ENCODE data around the gene ZYX. TPM values are rescaled to one million over a fixed set of nuclear protein-coding genes. Genes with fewer than 3 reads are reported as not detected.

The ZYX gene
- total and polyA plus RNA-seq, 2 of the 13 experiments (the other 11 are each of a cell fraction or from before 2014, with no cell fraction given) = 9.9 to 13.7 TPM

DNA sequence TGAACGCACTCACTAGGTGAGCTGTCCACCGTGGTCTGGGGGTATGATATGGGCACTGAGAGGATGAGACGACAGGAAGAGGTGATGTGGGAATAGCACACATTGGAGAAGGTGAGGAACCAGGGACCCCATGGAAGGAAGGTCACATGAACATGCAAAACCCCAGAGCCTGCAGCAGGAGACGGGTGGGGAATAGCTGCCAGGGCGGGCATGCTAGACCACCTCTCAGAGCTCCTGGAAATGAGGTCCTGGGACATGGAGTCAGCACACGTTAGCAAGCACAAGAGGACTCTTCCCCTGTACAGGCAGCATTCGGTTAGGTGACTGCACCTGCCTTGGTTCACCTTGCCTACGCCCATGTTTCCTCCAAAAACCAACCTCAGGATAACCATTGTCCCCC is 26.8 kb upstream of the ZYX start:
- Histone ChIP-seq H2AFZ (ENCODE audit: low read length) (no peak overlapping the region), H3K4me2 (ENCODE audit: low read depth, low read length) (no peak overlapping the region), H3K4me1 (ENCODE audit: insufficient read depth, low read length) (no peaks in the 10 kb centered on the region), H4K20me1 (ENCODE audit: insufficient read depth, low read length) (no peaks in the 10 kb centered on the region), H3K9me3 (ENCODE audit: low read length) (no peaks in the 10 kb centered on the region), H3K27me3 (ENCODE audit: control insufficient read depth in 1 of 2, insufficient read depth in 2 of 2, low read length in 2 of 2) (peaks cover 3 to 33% of the 10 kb centered on the region in 2 experiments; a peak in 3 of 5 replicates), H3K4me3 (replicated peaks in 1 of 3; ENCODE audit: insufficient read depth in 1 of 3, low read depth in 2 of 3, low read length in 3 of 3) (no peak overlapping the region), H3K9ac (ENCODE audit: insufficient read depth, low read depth, low read length) (no peak overlapping the region), H3K36me3 (replicated peaks in 1 of 2; ENCODE audit: control insufficient read depth in 1 of 2, insufficient read depth in 2 of 2, low read length in 2 of 2) (no peaks in the 10 kb centered on the region), H3K27ac (ENCODE audit: extremely low read length, insufficient read depth, low read length) (no peak overlapping the region), H3K79me2 (ENCODE audit: insufficient read depth, low read length) (no peaks in the 10 kb centered on the region)
- DNase-seq (ENCODE audit: low spot score) (no peak), FAIRE-seq (no peak), ATAC-seq (no peak)
- ChIA-PET POLR2A (no interaction called here), CTCF (ENCODE audit: low intra/inter-chr PET ratio, low total read pairs) (no interaction called here)
- no TSS peak for BruUV-seq (replicated peaks)
- 31% methylated on average over 7 of the region's 8 CpGs for WGBS (ENCODE audit: low lambda C conversion rate)
- in situ Hi-C loops (cut with HindIII; ENCODE audit: extremely low pct_ligation_motif_present, low pct_unique_long_range_greater_than_20kb) = no loop called here
- TF ChIP-seq ZFP36L2 (CRISPR knock-in tag; IDR thresholded peaks at IDR 0.05) (no peak), BHLHE40 (IDR thresholded peaks at IDR 0.05; ENCODE audit: low read length) (no peak), SSRP1 (CRISPR knock-in tag; IDR thresholded peaks at IDR 0.05) (no peak), ERF (CRISPR knock-in tag; IDR thresholded peaks at IDR 0.05) (no peak), NR3C1 (CRISPR knock-in tag; IDR thresholded peaks at IDR 0.05) (no peak), SNAI1 (CRISPR knock-in tag; IDR thresholded peaks at IDR 0.05; ENCODE audit: borderline replicate concordance) (no peak), ZNF773 (CRISPR knock-in tag; IDR thresholded peaks at IDR 0.05; ENCODE audit: borderline replicate concordance) (no peak), ZNF761 (CRISPR knock-in tag; conservative IDR thresholded peaks at IDR 0.05) (no peak), ZNF383 (CRISPR knock-in tag; IDR thresholded peaks at IDR 0.05; ENCODE audit: borderline replicate concordance) (no peak), KDM5A (IDR thresholded peaks at IDR 0.05; ENCODE audit: borderline replicate concordance, low read length) (no peak)
- TF ChIP-seq, protein P1, sequence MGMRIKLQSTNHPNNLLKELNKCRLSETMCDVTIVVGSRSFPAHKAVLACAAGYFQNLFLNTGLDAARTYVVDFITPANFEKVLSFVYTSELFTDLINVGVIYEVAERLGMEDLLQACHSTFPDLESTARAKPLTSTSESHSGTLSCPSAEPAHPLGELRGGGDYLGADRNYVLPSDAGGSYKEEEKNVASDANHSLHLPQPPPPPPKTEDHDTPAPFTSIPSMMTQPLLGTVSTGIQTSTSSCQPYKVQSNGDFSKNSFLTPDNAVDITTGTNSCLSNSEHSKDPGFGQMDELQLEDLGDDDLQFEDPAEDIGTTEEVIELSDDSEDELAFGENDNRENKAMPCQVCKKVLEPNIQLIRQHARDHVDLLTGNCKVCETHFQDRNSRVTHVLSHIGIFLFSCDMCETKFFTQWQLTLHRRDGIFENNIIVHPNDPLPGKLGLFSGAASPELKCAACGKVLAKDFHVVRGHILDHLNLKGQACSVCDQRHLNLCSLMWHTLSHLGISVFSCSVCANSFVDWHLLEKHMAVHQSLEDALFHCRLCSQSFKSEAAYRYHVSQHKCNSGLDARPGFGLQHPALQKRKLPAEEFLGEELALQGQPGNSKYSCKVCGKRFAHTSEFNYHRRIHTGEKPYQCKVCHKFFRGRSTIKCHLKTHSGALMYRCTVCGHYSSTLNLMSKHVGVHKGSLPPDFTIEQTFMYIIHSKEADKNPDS (CRISPR knock-in tag; IDR thresholded peaks at IDR 0.05) = no peak
- TF ChIP-seq, protein P2, sequence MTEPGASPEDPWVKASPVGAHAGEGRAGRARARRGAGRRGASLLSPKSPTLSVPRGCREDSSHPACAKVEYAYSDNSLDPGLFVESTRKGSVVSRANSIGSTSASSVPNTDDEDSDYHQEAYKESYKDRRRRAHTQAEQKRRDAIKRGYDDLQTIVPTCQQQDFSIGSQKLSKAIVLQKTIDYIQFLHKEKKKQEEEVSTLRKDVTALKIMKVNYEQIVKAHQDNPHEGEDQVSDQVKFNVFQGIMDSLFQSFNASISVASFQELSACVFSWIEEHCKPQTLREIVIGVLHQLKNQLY (CRISPR knock-in tag; IDR thresholded peaks at IDR 0.05) = no peak
- TF ChIP-seq, protein P3, sequence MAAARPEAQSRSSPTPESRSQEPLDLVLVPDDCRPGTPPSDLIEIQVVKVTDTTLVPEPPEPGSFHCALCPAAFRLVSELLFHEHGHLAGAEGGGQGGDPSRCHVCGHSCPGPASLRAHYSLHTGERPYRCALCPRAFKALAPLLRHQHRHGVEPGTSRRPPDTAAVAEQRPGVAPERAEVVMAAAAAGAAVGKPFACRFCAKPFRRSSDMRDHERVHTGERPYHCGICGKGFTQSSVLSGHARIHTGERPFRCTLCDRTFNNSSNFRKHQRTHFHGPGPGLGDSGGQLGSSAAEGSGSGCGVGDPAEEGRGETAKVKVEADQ (CRISPR knock-in tag; IDR thresholded peaks at IDR 0.05; ENCODE audit: borderline replicate concordance) = no peak
- intact Hi-C loops (cut with micrococcal nuclease; ENCODE audit: unreplicated experiment) = no loop called here

All from HepG2 (cell line).